H9 (cell line): ENCODE data around the gene FTMT. TPM values are rescaled to one million over a fixed set of nuclear protein-coding genes. Genes with fewer than 3 reads are reported as not detected.

ENCODE experiments used
- DNase-seq: peaks from one replicate; pipeline ENCODE4 v3.0.0-alpha.2; 2017
- H2AFZ ChIP-seq: one replicate; pipeline ENCODE4 v1.6.1; 2013; ENCODE audit warnings: mild to moderate bottlenecking, low read length, control low read depth, moderate library complexity
- H2AK5ac ChIP-seq: 2 replicates; pipeline ENCODE4 v1.6.1; 2013; ENCODE audit warnings: low read length, control low read depth, mixed read lengths; ENCODE audit not compliant: insufficient read length
- H2BK120ac ChIP-seq: one replicate; pipeline ENCODE4 v1.6.1; 2013; ENCODE audit warnings: low read depth, mild to moderate bottlenecking, low read length, control low read depth, inconsistent platforms; ENCODE audit not compliant: poor library complexity, severe bottlenecking
- H2BK12ac ChIP-seq: 2 replicates; pipeline ENCODE4 v1.6.1; 2013; ENCODE audit warnings: low read length, control low read depth, mixed read lengths, low read depth; ENCODE audit not compliant: insufficient read length
- H2BK15ac ChIP-seq: 2 replicates; pipeline ENCODE4 v1.6.1; 2013; ENCODE audit warnings: low read depth, low read length, control low read depth
- H2BK20ac ChIP-seq: one replicate; pipeline ENCODE4 v1.6.1; 2013; ENCODE audit warnings: low read depth, mild to moderate bottlenecking, low read length, control low read depth, inconsistent platforms; ENCODE audit not compliant: poor library complexity, severe bottlenecking
- H2BK5ac ChIP-seq: 2 replicates; pipeline ENCODE4 v1.6.1; 2013; ENCODE audit warnings: low read length, control low read depth, mixed read lengths; ENCODE audit not compliant: insufficient read length
- H3K14ac ChIP-seq: 2 replicates; pipeline ENCODE4 v1.6.1; 2013; ENCODE audit warnings: low read length, control low read depth; ENCODE audit not compliant: insufficient read depth
- H3K18ac ChIP-seq: 2 replicates; pipeline ENCODE4 v1.6.1; 2013; ENCODE audit warnings: low read depth, mild to moderate bottlenecking, mixed read lengths, low read length, control low read depth; ENCODE audit not compliant: insufficient read length
- H3K23ac ChIP-seq: 2 replicates; pipeline ENCODE4 v1.6.1; 2013; ENCODE audit warnings: low read length, control low read depth, mixed read lengths, low read depth; ENCODE audit not compliant: insufficient read length
- H3K23me2 ChIP-seq: 2 replicates; pipeline ENCODE4 v1.6.1; 2013; ENCODE audit warnings: low read depth, mild to moderate bottlenecking, mixed read lengths, low read length, control low read depth; ENCODE audit not compliant: insufficient read length, poor library complexity, severe bottlenecking
- H3K27ac ChIP-seq: 2 replicates; pipeline ENCODE4 v1.5.1; 2013; ENCODE audit warnings: low read length, control low read depth, mixed read lengths, low read depth; ENCODE audit not compliant: insufficient read length
- H3K27me3 ChIP-seq: 2 replicates; pipeline ENCODE4 v1.6.1; 2013; ENCODE audit warnings: low read length, control low read depth, inconsistent platforms; ENCODE audit not compliant: insufficient read depth
- H3K4ac ChIP-seq: 2 replicates; pipeline ENCODE4 v1.6.1; 2013; ENCODE audit warnings: low read depth, mild to moderate bottlenecking, control low read depth, inconsistent platforms, low read length, moderate library complexity
- H3K4me1 ChIP-seq: 2 replicates; pipeline ENCODE4 v1.6.1; 2013; ENCODE audit warnings: low read length, control low read depth, inconsistent platforms; ENCODE audit not compliant: insufficient read depth
- H3K4me2 ChIP-seq: 2 replicates; pipeline ENCODE4 v1.6.1; 2013; ENCODE audit warnings: low read length, control low read depth, mixed read lengths; ENCODE audit not compliant: insufficient read length, insufficient read depth
- H3K56ac ChIP-seq: 2 replicates; pipeline ENCODE4 v1.6.1; 2013; ENCODE audit warnings: low read depth, mild to moderate bottlenecking, mixed read lengths, low read length, control low read depth; ENCODE audit not compliant: insufficient read length
- H3K79me1 ChIP-seq: 2 replicates; pipeline ENCODE4 v1.6.1; 2013; ENCODE audit warnings: low read depth, mild to moderate bottlenecking, moderate library complexity, low read length, control low read depth, inconsistent platforms; ENCODE audit not compliant: insufficient read depth, poor library complexity, severe bottlenecking
- H3K79me2 ChIP-seq: 2 replicates; pipeline ENCODE4 v1.6.1; 2013; ENCODE audit warnings: low read length, control low read depth, inconsistent platforms; ENCODE audit not compliant: insufficient read depth
- H3K9ac ChIP-seq: 2 replicates; pipeline ENCODE4 v1.6.1; 2013; ENCODE audit warnings: low read length, control low read depth, mixed read lengths; ENCODE audit not compliant: insufficient read length; ENCODE audit errors: extremely low read depth
- H3K9me3 ChIP-seq: one replicate; pipeline ENCODE4 v1.6.1; 2013; ENCODE audit warnings: low read depth, low read length, inconsistent platforms; ENCODE audit not compliant: control insufficient read depth
- H3T11ph ChIP-seq: one replicate; pipeline ENCODE4 v1.6.1; 2013; ENCODE audit warnings: mild to moderate bottlenecking, low read length, control low read depth, inconsistent platforms
- H4K20me1 ChIP-seq: one replicate; pipeline ENCODE4 v1.6.1; 2013; ENCODE audit not compliant: control insufficient read depth, insufficient read length, insufficient read depth
- H4K5ac ChIP-seq: 2 replicates; pipeline ENCODE4 v1.6.1; 2013; ENCODE audit warnings: low read depth, mild to moderate bottlenecking, mixed read lengths, low read length, control low read depth; ENCODE audit not compliant: insufficient read length
- H4K8ac ChIP-seq: replicated peaks from 2 replicates; pipeline ENCODE4 v1.6.1; 2013; ENCODE audit warnings: low read length, control low read depth, mixed read lengths, low read depth; ENCODE audit not compliant: insufficient read length
- H4K91ac ChIP-seq: 2 replicates; pipeline ENCODE4 v1.6.1; 2013; ENCODE audit warnings: low read depth, mild to moderate bottlenecking, moderate library complexity, mixed read lengths, low read length, control low read depth; ENCODE audit not compliant: insufficient read length
- H3K27ac Mint-ChIP-seq, 3 experiments: 2 replicates in 2 of 3; 3 replicates in 1 of 3; pipeline ENCODE4 v1.8.0; 2020 to 2021; ENCODE audit warnings: mixed read lengths in 3 of 3, mild to moderate bottlenecking in 1 of 3, moderate library complexity in 1 of 3
- H3K27me3 Mint-ChIP-seq: 2 replicates; pipeline ENCODE4 v1.8.0; 2021; ENCODE audit warnings: low read depth, mild to moderate bottlenecking, moderate library complexity, mixed read lengths
- H3K36me3 Mint-ChIP-seq, 3 experiments: 2 replicates in 2 of 3; 3 replicates in 1 of 3; pipeline ENCODE4 v1.8.0; 2020 to 2021; ENCODE audit warnings: low read depth in 3 of 3, mixed read lengths in 3 of 3; ENCODE audit not compliant: insufficient read depth in 1 of 3
- H3K4me1 Mint-ChIP-seq, 2 experiments: 2 replicates each; pipeline ENCODE4 v1.8.0; 2020; ENCODE audit warnings: mixed read lengths in 2 of 2
- H3K4me3 Mint-ChIP-seq, 2 experiments: 2 replicates in 1 of 2; 3 replicates in 1 of 2; pipeline ENCODE4 v1.8.0; 2020 to 2021; ENCODE audit warnings: mild to moderate bottlenecking in 2 of 2, mixed read lengths in 2 of 2, moderate library complexity in 1 of 2
- H3K9me3 Mint-ChIP-seq, 2 experiments: 2 replicates in 1 of 2; 3 replicates in 1 of 2; pipeline ENCODE4 v1.8.0; 2020; ENCODE audit warnings: mild to moderate bottlenecking in 2 of 2, mixed read lengths in 2 of 2, moderate library complexity in 1 of 2
- WGBS: extraction: QIAGEN DNeasy Blood & Tissue Kit; methylation state at CpG from one replicate; pipeline ENCODE4 v1.1.7; 2013; ENCODE audit warnings: missing lambda C conversion rate, low lambda C conversion rate, mixed read lengths; ENCODE audit not compliant: insufficient read length; ENCODE audit errors: extremely low coverage; 5-methylcytosine and 5-hydroxymethylcytosine counted together
- total RNA-seq: library from RNA; stranded (reverse); gene quantifications from 2 replicates; pipeline ENCODE4 v1.2.1, GENCODE V29; 2021
- TF ChIP-seq, protein P1 (sequence below): fragments of 200-600 bp; sonication (generic); conservative IDR thresholded peaks from 3 replicates; pipeline ENCODE4 v1.8.0; 2021; ENCODE audit warnings: antibody characterized with exemption, mild to moderate bottlenecking

FTMT gene
- total RNA-seq, 1 experiment from 2014 or later = not detected

DNA sequence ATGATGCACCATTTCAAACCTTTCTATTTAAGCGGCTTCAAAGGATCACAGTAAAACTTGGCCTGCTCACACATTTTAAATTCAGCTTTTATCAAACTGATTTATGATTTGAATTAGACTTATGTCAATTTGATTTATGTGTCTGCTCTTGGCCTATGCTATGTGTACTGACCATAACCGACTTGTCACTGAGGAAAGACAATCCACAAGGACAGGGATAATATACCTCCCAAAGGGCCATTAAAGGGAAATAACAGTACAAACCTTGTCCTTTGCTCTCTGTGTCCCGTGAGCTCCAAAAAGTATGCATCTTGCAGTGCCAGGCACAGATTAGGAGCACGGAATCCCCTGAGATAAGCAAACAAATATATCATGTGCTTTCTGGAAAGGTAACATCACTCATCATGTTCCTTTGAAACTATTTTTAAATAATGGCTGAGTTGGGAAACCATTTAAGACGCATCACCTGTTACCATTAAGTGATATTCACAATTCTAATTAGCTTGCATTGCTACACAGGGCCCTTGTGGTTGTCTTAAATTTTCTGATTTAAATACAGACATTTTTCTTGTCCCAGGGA lies 31.9 kb upstream of the FTMT start:
- no peaks in the 10 kb centered on the region for H3K4me1 Mint-ChIP-seq

More for the DNA sequence above, 31.9 kb upstream of the FTMT start:
- no peaks in the 10 kb centered on the region for H3K79me2 ChIP-seq
- H3K27me3 Mint-ChIP-seq = no peaks in the 10 kb centered on the region
- H3K9me3 Mint-ChIP-seq = no peaks in the 10 kb centered on the region
- no peak overlapping the region for H3K18ac ChIP-seq
- no peaks in the 10 kb centered on the region for H3K27me3 ChIP-seq
- H4K91ac ChIP-seq = no peak overlapping the region
- H2BK120ac ChIP-seq = no peak overlapping the region
- H3K56ac ChIP-seq = no peak overlapping the region
- no peaks in the 10 kb centered on the region for H3K9me3 ChIP-seq
- H2BK5ac ChIP-seq = no peak overlapping the region
- no peak overlapping the region for H3K4ac ChIP-seq
- H3K23me2 ChIP-seq = no peaks in the 10 kb centered on the region
- H2BK20ac ChIP-seq = no peak overlapping the region
- H3K36me3 Mint-ChIP-seq = no peaks in the 10 kb centered on the region; a peak in 1 of 7 replicates
- no peak overlapping the region for H4K8ac ChIP-seq
- no peak overlapping the region for H2BK12ac ChIP-seq
- H3K4me2 ChIP-seq = no peak overlapping the region
- no peaks in the 10 kb centered on the region for H3K4me1 ChIP-seq
- no peaks in the 10 kb centered on the region for H4K20me1 ChIP-seq
- no peak for DNase-seq
- no peak overlapping the region for H3K9ac ChIP-seq
- H4K5ac ChIP-seq = no peak overlapping the region
- TF ChIP-seq, protein P1, sequence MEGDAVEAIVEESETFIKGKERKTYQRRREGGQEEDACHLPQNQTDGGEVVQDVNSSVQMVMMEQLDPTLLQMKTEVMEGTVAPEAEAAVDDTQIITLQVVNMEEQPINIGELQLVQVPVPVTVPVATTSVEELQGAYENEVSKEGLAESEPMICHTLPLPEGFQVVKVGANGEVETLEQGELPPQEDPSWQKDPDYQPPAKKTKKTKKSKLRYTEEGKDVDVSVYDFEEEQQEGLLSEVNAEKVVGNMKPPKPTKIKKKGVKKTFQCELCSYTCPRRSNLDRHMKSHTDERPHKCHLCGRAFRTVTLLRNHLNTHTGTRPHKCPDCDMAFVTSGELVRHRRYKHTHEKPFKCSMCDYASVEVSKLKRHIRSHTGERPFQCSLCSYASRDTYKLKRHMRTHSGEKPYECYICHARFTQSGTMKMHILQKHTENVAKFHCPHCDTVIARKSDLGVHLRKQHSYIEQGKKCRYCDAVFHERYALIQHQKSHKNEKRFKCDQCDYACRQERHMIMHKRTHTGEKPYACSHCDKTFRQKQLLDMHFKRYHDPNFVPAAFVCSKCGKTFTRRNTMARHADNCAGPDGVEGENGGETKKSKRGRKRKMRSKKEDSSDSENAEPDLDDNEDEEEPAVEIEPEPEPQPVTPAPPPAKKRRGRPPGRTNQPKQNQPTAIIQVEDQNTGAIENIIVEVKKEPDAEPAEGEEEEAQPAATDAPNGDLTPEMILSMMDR = no peak
- no peak overlapping the region for H2AFZ ChIP-seq
- H3K27ac ChIP-seq = no peak overlapping the region
- no peak overlapping the region for H3K27ac Mint-ChIP-seq
- no peak overlapping the region for H2BK15ac ChIP-seq
- H3K14ac ChIP-seq = no peak overlapping the region
- H3K79me1 ChIP-seq = no peaks in the 10 kb centered on the region
- H3T11ph ChIP-seq = no peak overlapping the region
- H3K4me3 Mint-ChIP-seq = no peak overlapping the region
- no peak overlapping the region for H2AK5ac ChIP-seq
- no peak overlapping the region for H3K23ac ChIP-seq
- no CpG with 5 or more reads among the region's 5 CpGs for WGBS
